ENCODE results near the gene ASCC1.

DNA sequence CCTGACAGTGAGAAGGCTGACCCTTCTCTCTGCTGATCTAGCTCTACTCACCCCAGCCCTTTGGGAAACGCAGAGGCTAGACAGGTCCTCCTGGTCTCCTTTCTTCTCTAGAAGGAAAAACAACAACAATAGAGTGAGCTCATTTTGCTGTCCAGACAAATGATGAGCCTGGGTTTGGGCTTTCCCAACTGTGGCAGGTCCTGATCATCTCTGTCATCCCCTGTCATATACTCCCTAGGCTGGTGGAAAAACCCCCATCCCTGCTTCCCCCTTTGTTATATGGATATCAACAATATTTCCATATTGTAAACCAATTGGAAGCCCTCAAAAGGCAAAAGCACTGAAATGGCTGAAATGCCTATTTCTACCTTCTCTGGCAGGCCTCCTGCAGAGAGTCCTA is 48.5 kb upstream of the ASCC1 start:
- TF ChIP-seq, protein P1, sequence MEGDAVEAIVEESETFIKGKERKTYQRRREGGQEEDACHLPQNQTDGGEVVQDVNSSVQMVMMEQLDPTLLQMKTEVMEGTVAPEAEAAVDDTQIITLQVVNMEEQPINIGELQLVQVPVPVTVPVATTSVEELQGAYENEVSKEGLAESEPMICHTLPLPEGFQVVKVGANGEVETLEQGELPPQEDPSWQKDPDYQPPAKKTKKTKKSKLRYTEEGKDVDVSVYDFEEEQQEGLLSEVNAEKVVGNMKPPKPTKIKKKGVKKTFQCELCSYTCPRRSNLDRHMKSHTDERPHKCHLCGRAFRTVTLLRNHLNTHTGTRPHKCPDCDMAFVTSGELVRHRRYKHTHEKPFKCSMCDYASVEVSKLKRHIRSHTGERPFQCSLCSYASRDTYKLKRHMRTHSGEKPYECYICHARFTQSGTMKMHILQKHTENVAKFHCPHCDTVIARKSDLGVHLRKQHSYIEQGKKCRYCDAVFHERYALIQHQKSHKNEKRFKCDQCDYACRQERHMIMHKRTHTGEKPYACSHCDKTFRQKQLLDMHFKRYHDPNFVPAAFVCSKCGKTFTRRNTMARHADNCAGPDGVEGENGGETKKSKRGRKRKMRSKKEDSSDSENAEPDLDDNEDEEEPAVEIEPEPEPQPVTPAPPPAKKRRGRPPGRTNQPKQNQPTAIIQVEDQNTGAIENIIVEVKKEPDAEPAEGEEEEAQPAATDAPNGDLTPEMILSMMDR (conservative IDR thresholded peaks at IDR 0.05; ENCODE audit: low read depth in 2 of 2), result no peak
- TF ChIP-seq EZH2 (IDR thresholded peaks at IDR 0.05; ENCODE audit: low read depth, unreplicated experiment) (no peak), POLR2AphosphoS5 (IDR thresholded peaks at IDR 0.05; ENCODE audit: low read depth) (no peak), JUNB (IDR thresholded peaks at IDR 0.05; ENCODE audit: unreplicated experiment) (no peak), EZH2phosphoT487 (IDR thresholded peaks at IDR 0.05; ENCODE audit: unreplicated experiment) (no peak), ZNF331 (CRISPR knock-in tag; IDR thresholded peaks at IDR 0.05; ENCODE audit: low read depth) (no peak), CREB1 (CRISPR knock-in tag; IDR thresholded peaks at IDR 0.05; ENCODE audit: low read depth) (no peak)
- TF ChIP-seq, protein P2, sequence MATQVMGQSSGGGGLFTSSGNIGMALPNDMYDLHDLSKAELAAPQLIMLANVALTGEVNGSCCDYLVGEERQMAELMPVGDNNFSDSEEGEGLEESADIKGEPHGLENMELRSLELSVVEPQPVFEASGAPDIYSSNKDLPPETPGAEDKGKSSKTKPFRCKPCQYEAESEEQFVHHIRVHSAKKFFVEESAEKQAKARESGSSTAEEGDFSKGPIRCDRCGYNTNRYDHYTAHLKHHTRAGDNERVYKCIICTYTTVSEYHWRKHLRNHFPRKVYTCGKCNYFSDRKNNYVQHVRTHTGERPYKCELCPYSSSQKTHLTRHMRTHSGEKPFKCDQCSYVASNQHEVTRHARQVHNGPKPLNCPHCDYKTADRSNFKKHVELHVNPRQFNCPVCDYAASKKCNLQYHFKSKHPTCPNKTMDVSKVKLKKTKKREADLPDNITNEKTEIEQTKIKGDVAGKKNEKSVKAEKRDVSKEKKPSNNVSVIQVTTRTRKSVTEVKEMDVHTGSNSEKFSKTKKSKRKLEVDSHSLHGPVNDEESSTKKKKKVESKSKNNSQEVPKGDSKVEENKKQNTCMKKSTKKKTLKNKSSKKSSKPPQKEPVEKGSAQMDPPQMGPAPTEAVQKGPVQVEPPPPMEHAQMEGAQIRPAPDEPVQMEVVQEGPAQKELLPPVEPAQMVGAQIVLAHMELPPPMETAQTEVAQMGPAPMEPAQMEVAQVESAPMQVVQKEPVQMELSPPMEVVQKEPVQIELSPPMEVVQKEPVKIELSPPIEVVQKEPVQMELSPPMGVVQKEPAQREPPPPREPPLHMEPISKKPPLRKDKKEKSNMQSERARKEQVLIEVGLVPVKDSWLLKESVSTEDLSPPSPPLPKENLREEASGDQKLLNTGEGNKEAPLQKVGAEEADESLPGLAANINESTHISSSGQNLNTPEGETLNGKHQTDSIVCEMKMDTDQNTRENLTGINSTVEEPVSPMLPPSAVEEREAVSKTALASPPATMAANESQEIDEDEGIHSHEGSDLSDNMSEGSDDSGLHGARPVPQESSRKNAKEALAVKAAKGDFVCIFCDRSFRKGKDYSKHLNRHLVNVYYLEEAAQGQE (IDR thresholded peaks at IDR 0.05; ENCODE audit: unreplicated experiment), result no peak
- TF ChIP-seq, protein P3, sequence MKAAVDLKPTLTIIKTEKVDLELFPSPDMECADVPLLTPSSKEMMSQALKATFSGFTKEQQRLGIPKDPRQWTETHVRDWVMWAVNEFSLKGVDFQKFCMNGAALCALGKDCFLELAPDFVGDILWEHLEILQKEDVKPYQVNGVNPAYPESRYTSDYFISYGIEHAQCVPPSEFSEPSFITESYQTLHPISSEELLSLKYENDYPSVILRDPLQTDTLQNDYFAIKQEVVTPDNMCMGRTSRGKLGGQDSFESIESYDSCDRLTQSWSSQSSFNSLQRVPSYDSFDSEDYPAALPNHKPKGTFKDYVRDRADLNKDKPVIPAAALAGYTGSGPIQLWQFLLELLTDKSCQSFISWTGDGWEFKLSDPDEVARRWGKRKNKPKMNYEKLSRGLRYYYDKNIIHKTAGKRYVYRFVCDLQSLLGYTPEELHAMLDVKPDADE (IDR thresholded peaks at IDR 0.05), result no peak

Measured in GM23338 (cell line).